Activated naive CD4-positive, alpha-beta T cell treated with anti-CD3 and anti-CD28 coated beads, Interleukin-2, amount 50 U/mL, for 24 hours (primary cell): ENCODE data around the gene ENPP6.
"Not testable (repeated sequence)": the region's sequence is repeated elsewhere in the genome, so short reads cannot be mapped to it uniquely, and the experiment has no call there.

ENCODE experiments used
- H3K27ac Mint-ChIP-seq: one replicate; pipeline ENCODE4 v1.8.0; 2021; ENCODE audit warnings: mild to moderate bottlenecking, mixed read lengths
- H3K27me3 Mint-ChIP-seq: one replicate; pipeline ENCODE4 v1.8.0; 2021; ENCODE audit warnings: mixed read lengths
- H3K36me3 Mint-ChIP-seq: one replicate; pipeline ENCODE4 v1.8.0; 2021; ENCODE audit warnings: mixed read lengths
- H3K4me1 Mint-ChIP-seq: one replicate; pipeline ENCODE4 v1.8.0; 2021; ENCODE audit warnings: mixed read lengths
- H3K4me3 Mint-ChIP-seq: one replicate; pipeline ENCODE4 v1.8.0; 2021; ENCODE audit warnings: mild to moderate bottlenecking, mixed read lengths
- H3K9me3 Mint-ChIP-seq: one replicate; pipeline ENCODE4 v1.8.0; 2021; ENCODE audit warnings: mixed read lengths

The ENPP6 gene

DNA sequence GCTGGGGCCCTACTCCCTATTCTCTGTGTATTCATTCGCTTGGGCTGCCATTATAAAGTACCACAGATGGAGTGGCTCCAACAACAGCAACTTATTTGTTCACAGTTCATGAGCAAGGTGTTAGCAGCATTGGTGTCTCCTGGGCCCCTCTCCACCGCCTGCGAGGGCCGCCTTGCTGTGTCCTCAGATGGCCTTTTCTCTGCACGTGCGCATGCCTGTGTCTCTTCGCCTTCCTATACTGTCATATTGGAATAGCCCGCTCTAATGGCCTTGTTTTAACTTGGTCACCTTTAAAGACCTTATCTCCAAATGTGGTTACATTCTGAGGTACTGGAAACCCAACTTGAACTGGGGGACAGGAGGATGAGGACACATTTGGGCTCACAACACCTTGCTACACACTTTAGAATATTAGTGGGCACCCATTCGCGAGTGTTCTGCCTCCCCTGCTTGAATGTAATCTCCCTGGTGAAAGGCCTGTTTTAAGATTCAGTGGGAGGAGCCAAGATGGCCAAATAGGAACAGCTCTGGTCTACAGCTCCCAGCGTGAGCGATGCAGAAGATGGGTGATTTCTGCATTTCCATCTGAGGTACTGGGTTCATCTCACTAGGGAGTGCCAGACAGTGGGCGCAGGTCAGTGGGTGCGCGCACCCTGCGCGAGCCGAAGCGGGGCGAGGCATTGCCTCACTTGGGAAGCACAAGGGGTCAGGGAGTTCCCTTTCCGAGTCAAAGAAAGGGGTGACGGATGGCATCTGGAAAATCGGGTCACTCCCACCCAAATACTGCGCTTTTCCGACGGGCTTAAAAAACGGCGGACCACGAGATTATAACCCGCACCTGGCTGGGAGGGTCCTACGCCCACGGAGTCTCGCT, 9.7 kb downstream of the ENPP6 start:
- not testable (repeated sequence) for H3K27me3 Mint-ChIP-seq, H3K27ac Mint-ChIP-seq, H3K36me3 Mint-ChIP-seq, H3K9me3 Mint-ChIP-seq, H3K4me3 Mint-ChIP-seq, H3K4me1 Mint-ChIP-seq

DNA sequence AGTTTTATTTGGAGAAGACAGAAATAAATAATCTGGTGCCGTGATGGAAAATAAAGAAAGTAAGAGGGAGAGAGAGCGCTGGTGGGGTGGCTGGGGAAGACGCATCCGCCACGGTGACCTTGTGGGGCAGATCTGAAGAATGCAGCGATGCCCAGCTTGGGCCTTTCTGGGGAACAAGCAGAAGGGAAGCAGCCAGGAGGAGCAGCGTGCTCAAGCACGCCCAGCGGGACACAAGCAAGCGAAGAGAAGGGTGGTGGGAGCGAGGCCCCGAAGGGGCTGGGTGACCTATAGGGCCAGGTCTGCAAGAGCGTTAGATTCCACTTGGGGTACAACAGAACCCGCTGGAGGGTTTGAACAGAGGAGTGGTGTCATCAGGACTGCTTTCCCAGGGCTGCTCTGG, 12.4 kb downstream of the ENPP6 start:
- H3K36me3 Mint-ChIP-seq = peaks cover 2% of the 10 kb centered on the region
- no peaks in the 10 kb centered on the region for H3K9me3 Mint-ChIP-seq
- H3K27me3 Mint-ChIP-seq = peaks cover 9% of the 10 kb centered on the region
- no peak overlapping the region for H3K27ac Mint-ChIP-seq
- no peak overlapping the region for H3K4me3 Mint-ChIP-seq
- no peaks in the 10 kb centered on the region for H3K4me1 Mint-ChIP-seq

DNA sequence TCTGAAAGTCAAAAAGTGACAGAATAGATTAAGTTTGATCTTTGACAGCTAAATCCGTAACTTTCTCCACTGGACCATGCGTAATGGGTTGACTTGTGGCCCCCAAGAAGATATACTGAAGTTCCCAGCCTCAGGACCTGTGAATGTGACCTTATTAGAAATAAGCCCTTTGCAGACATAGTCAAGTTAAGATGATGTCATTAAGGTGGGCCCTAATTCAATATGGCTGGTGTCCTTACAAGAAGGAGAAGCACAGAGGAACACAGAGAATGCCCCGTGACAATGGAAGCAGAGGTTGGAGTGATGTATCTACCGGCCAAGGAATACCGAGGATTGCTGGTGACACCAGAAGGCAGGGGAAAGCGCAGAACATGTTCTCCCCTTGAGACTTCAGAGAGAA, 14.4 kb downstream of the ENPP6 start:
- H3K4me1 Mint-ChIP-seq = no peaks in the 10 kb centered on the region
- H3K27me3 Mint-ChIP-seq = peaks cover 7% of the 10 kb centered on the region
- no peak overlapping the region for H3K4me3 Mint-ChIP-seq
- peaks cover 2% of the 10 kb centered on the region for H3K36me3 Mint-ChIP-seq
- H3K27ac Mint-ChIP-seq = no peak overlapping the region
- H3K9me3 Mint-ChIP-seq = no peaks in the 10 kb centered on the region

DNA sequence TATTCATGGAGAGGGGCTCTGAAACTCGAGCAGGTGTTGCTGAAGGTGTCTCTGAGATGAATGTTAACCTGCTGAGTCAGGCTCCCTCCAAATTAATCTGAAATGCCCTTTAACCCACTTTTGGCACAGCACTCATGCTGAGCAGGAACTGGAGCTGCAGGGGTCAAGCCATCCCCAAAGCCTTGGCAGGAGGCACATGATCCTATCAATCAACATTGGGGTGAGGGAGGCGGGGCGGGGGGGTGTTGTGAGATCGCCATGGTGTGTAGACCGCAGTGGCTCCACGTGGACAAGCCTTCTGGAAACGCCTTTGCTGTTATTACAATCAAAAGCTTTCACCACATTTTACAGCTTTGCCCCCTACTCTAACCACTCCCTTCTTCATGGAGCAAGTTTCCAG, 16.5 kb downstream of the ENPP6 start:
- Mint-ChIP-seq H3K27me3 (peaks cover 2% of the 10 kb centered on the region), H3K4me3 (no peak overlapping the region), H3K9me3 (no peaks in the 10 kb centered on the region), H3K4me1 (no peaks in the 10 kb centered on the region), H3K27ac (no peak overlapping the region), H3K36me3 (no peaks in the 10 kb centered on the region)

DNA sequence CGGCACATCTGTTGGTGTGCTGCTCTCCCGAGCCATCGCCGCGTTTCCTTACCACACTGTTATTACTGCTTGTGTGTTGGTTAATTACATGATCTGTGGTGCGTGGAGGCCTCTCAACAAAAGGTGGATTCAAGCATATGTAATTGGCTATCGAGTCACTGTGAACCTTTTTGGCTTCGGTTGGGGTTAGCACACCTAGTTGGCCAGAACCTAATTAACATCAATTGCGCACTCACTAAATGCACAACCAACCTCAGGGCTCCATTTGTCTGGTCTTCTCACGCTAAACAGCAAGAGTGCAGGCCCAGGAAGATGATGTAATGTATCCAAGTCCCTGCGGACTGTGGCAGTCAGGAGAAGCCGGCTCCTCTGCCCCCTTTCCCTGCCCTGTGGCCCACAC, 17.4 kb downstream of the ENPP6 start:
- Mint-ChIP-seq H3K36me3 (no peaks in the 10 kb centered on the region), H3K9me3 (no peaks in the 10 kb centered on the region), H3K27ac (no peak overlapping the region), H3K27me3 (no peaks in the 10 kb centered on the region), H3K4me3 (no peak overlapping the region), H3K4me1 (no peaks in the 10 kb centered on the region)

DNA sequence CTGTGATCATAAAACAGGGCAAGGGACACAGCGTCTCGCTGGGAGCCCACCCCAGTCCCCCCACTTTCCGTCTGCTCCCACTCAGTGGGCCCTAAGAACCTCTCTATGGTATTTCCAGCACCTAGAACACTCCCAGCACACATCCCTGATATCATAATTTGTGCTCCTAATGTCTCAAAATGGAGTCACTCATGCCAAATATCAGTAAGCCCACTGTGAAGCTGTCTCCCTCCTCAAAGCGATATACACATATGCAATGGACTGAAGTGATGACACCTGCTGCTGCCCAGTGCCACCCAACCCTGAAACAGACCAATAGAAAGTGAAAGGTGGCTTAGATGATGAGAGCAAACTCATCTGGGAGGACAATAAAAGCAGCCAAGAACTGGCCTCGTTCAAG, 17.9 kb downstream of the ENPP6 start:
- no peaks in the 10 kb centered on the region for H3K4me1 Mint-ChIP-seq
- no peak overlapping the region for H3K4me3 Mint-ChIP-seq
- H3K27ac Mint-ChIP-seq = no peak overlapping the region
- H3K9me3 Mint-ChIP-seq = no peaks in the 10 kb centered on the region
- no peaks in the 10 kb centered on the region for H3K36me3 Mint-ChIP-seq
- H3K27me3 Mint-ChIP-seq = no peaks in the 10 kb centered on the region

DNA sequence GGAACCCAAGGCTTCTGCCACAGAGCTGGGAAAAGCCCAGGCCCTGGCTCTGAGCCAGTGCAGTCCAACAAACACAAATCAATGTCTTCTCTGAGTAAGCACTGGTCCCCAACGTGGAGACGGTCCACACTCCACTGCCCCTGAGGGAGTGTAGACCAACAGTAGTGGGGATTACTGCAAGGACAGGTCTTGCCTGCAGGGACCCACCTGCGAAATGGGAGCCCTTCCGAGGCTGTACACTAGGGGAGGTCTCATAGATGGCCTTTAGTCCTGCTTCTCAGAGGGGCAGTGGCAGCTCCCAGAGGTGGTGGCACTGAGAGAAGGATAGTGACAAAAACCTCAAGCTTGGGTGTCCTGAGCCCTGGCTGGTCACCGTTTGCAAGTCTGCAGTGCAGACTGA, 19.5 kb downstream of the ENPP6 start:
- no peaks in the 10 kb centered on the region for H3K9me3 Mint-ChIP-seq
- no peaks in the 10 kb centered on the region for H3K27me3 Mint-ChIP-seq
- no peak overlapping the region for H3K4me3 Mint-ChIP-seq
- H3K36me3 Mint-ChIP-seq = no peaks in the 10 kb centered on the region
- no peaks in the 10 kb centered on the region for H3K4me1 Mint-ChIP-seq
- H3K27ac Mint-ChIP-seq = no peak overlapping the region

DNA sequence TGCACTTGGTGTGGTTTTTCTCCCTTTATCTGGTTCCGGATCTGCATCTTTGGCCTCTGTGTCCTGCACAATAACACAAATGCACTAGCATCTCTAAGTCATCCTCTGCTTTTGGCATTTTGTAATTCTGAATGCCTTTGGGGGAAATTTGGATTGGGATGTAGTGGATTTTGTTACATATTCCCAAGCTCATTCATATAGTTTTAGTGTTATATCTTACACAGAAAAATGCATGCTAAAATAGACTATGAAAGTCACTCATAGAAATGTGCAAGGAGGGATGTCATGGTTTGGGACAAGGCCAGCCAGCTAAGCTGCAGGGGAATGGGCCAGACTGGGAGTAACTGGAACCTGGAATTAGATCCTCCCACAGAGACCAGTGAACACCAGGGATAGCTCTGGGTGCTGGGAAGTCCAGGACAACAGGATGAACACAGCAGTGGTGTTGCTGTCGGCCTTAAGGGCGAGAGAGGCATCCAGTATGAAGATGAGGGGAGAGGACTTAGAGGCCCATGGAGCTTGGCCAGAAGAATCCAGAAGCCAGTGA, 20.1 kb downstream of the ENPP6 start:
- H3K9me3 Mint-ChIP-seq = no peaks in the 10 kb centered on the region
- no peaks in the 10 kb centered on the region for H3K27me3 Mint-ChIP-seq
- H3K36me3 Mint-ChIP-seq = no peaks in the 10 kb centered on the region
- H3K4me3 Mint-ChIP-seq = no peak overlapping the region
- no peaks in the 10 kb centered on the region for H3K4me1 Mint-ChIP-seq
- H3K27ac Mint-ChIP-seq = no peak overlapping the region

DNA sequence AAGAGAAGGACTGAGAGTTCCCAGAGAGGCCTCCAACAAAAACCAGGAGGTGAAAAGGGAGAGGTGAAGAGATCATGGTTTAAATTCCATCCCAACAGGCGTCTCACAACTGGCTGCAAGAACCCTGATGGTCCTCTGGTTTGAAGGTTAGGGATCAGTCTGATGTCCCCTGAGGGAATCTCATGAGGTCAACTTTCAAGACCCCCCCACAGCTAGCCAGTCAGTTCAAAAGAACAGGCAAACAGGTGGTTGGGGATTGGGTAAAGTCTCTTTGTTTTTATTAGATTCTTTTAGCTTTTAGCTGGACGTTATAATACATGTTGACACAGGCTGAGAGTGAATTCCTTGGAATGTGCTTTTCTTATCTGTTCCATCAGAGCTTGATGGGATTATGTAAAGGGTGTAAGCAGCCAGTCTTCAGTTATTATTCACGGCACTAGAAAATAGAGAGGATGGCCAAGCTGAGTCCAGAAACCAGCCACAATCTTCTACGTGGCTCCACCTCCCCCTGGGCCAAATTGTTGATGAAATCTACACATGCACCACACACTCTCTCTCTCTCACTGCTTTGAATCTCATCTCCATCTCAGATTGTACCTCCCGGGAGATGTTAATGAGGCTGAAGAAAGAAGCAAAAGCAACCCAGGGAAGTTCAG, 20.8 kb downstream of the ENPP6 start:
- Mint-ChIP-seq H3K4me3 (no peak overlapping the region), H3K27ac (no peak overlapping the region), H3K4me1 (no peaks in the 10 kb centered on the region), H3K36me3 (no peaks in the 10 kb centered on the region), H3K9me3 (no peaks in the 10 kb centered on the region), H3K27me3 (no peaks in the 10 kb centered on the region)

DNA sequence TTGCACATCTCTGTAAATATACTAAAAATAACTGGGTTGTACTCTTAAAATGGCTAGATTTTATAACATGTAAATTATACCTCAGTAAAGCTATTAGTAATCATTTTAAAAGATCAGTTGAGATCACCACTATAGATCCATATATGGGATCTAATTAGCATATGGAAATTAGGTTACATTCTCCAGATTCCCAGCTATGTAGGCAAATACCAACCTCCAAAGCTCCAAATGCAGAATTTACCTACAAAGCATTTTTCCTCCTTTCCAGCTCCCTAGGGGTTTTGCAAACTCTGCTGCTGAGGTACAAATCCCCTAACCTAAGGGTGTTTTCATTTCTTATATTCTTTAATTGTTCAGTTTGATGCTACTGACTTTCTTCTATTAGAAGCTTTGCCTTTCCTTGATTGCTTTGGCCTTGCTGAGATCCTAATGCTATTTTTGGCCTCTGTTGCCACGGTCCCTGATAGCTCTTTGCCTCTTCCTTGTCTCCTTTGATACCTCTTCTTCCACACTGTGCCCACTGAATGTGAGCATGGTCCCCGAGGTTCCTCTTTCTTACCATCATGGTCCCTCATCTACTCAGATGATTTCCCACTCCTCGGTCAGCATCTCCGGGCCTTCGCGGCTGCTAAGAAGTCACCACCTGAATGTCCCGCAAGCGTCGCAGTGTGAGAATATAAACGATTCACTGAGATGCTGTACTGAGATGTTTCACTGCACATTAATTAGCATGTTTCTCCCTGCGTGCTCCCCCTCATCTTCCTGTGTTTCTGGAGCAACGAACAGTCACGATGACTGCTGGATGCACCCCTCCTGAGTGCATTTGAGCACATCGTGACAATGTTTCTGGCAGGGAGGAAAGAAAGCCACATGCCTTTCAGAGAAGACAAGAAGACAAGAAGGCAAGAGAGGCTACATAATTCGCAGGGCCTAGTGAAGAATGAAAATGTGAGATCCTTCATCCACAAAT, 23.8 kb downstream of the ENPP6 start:
- Mint-ChIP-seq H3K9me3 (no peaks in the 10 kb centered on the region), H3K36me3 (no peaks in the 10 kb centered on the region), H3K27me3 (no peaks in the 10 kb centered on the region), H3K4me1 (no peaks in the 10 kb centered on the region), H3K27ac (no peak overlapping the region), H3K4me3 (no peak overlapping the region)

DNA sequence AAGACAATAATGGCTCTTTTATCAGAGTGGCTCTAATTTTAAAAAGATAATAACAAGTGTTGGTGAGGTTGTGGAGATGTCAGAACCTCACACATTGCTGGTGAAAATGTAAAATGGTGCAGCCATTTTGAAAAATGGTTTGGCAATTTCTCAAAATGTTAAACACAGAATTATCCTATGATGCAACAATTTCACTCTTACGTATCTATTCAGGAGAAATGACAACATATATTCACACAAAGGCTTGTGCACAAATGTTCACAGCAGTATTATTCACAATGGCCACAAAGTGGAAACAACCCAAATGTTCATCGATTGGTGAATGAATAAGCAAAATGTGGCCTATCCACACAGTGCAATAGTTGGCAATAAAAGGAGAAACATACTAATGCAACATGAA, 24.7 kb downstream of the ENPP6 start:
- Mint-ChIP-seq H3K27ac (no peak overlapping the region), H3K4me3 (no peak overlapping the region)

DNA sequence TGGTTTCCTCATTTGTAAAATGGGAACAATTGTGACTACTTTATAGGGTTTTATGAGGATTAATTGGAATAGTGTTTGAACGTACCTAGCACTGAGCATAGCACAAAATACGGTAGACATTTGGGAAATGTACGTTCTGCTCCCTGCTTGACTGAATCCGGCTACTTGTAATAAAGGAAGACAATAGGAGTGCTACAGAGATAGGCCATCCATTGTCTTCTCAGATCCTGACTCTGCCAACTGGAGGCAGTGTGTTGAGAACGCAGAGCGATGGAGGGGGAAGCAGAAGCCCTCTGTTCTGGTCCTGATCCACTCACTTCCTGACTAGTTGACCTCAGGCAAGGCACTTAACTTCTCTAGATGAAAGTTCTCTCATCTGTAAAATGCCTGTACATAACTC, 26.4 kb downstream of the ENPP6 start:
- Mint-ChIP-seq H3K4me3 (no peak overlapping the region), H3K9me3 (no peaks in the 10 kb centered on the region), H3K27ac (no peak overlapping the region), H3K36me3 (no peaks in the 10 kb centered on the region), H3K27me3 (no peaks in the 10 kb centered on the region), H3K4me1 (no peaks in the 10 kb centered on the region)

More for the DNA sequence above, 24.7 kb downstream of the ENPP6 start:
- Mint-ChIP-seq H3K27me3 (no peaks in the 10 kb centered on the region), H3K9me3 (no peaks in the 10 kb centered on the region), H3K4me1 (no peaks in the 10 kb centered on the region), H3K36me3 (no peaks in the 10 kb centered on the region)

DNA sequence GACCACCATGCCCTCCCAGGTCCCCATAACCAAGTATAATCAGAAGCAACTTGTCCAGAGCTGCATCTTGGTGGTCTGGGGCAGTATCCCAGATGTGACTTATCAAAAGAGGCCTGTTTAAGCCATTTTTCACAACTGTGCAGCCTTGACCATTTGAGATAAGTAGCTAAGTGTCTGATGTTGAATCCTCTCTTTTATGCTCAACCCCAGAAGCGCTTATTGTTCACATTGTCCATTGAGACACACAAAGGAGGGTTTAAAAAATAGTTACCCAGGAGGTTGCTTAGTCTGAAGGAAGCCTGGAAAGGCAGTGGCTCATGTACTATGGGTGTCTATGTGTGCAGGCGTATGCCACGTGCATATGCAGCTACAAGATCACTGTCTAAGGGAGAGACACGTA, 27.0 kb downstream of the ENPP6 start:
- H3K4me1 Mint-ChIP-seq = no peaks in the 10 kb centered on the region
- no peaks in the 10 kb centered on the region for H3K27me3 Mint-ChIP-seq
- H3K9me3 Mint-ChIP-seq = no peaks in the 10 kb centered on the region
- no peaks in the 10 kb centered on the region for H3K36me3 Mint-ChIP-seq
- no peak overlapping the region for H3K4me3 Mint-ChIP-seq
- no peak overlapping the region for H3K27ac Mint-ChIP-seq

DNA sequence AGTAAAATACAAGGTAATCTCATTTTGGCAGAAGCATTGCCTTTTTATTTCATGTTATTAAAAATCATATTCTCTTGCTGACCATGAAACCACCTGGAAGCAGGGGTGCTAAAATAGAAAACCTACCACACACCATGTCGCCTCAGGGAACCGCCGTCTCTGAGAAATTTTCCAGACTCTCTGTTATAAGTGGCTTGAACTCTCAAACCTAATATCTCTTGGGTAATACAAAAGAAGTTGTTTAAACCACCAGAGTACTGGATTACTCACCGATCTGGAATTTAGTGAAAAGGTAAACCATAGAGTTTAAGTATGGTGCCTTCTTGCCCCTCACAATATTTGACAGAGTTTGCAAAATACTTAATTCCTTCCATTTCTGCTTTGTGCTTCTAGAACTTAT, 27.7 kb downstream of the ENPP6 start:
- Mint-ChIP-seq H3K9me3 (no peaks in the 10 kb centered on the region), H3K36me3 (no peaks in the 10 kb centered on the region), H3K27me3 (no peaks in the 10 kb centered on the region), H3K4me3 (no peak overlapping the region), H3K27ac (no peak overlapping the region), H3K4me1 (no peaks in the 10 kb centered on the region)
